KMS-11 (cell line): Measurements from ENCODE around the gene POU2AF3.

Source experiments
- H2AFZ ChIP-seq: fragments of 200-600 bp; sonication (generic); 2 replicates; pipeline ENCODE4 v1.6.1; 2016; ENCODE audit warnings: antibody characterized with exemption, mixed run types, low read depth
- H3K27ac ChIP-seq: fragments of 200-600 bp; sonication (generic); 2 replicates; pipeline ENCODE4 v1.6.1; 2016; ENCODE audit warnings: mild to moderate bottlenecking, mixed run types
- H3K27me3 ChIP-seq: fragments of 200-600 bp; sonication (generic); 2 replicates; pipeline ENCODE4 v1.6.1; 2017; ENCODE audit warnings: mild to moderate bottlenecking, low read depth, mixed run types, moderate library complexity; ENCODE audit not compliant: insufficient read depth
- H3K36me3 ChIP-seq: fragments of 200-600 bp; sonication (generic); 2 replicates; pipeline ENCODE4 v1.6.1; 2017; ENCODE audit warnings: mild to moderate bottlenecking, mixed run types; ENCODE audit not compliant: insufficient read depth
- H3K4me1 ChIP-seq: fragments of 200-600 bp; sonication (generic); 2 replicates; pipeline ENCODE4 v1.6.1; 2016; ENCODE audit warnings: mild to moderate bottlenecking, low read depth, mixed run types; ENCODE audit not compliant: poor library complexity, severe bottlenecking
- H3K4me2 ChIP-seq: fragments of 200-600 bp; sonication (generic); 2 replicates; pipeline ENCODE4 v1.7.0; 2016; ENCODE audit warnings: mild to moderate bottlenecking, mixed run types
- H3K4me3 ChIP-seq: fragments of 200-600 bp; sonication (generic); IDR thresholded peaks from 2 replicates; pipeline ENCODE4 v1.6.1; 2017; ENCODE audit warnings: low read depth, low read length, mixed read lengths; ENCODE audit not compliant: insufficient read depth
- H3K79me2 ChIP-seq: fragments of 200-600 bp; sonication (generic); 2 replicates; pipeline ENCODE4 v1.6.1; 2016; ENCODE audit warnings: low read depth, mixed run types; ENCODE audit not compliant: insufficient read depth
- H3K9ac ChIP-seq: fragments of 200-600 bp; sonication (generic); 2 replicates; pipeline ENCODE4 v1.6.1; 2016; ENCODE audit warnings: mild to moderate bottlenecking, mixed run types
- H4K20me1 ChIP-seq: fragments of 200-600 bp; sonication (generic); 2 replicates; pipeline ENCODE4 v1.6.1; 2016; ENCODE audit warnings: mild to moderate bottlenecking, mixed run types; ENCODE audit not compliant: insufficient read depth
- TF ChIP-seq, protein P1 (sequence below): fragments of 200-600 bp; sonication (generic); conservative IDR thresholded peaks from 2 replicates; pipeline ENCODE4 v1.6.1; 2017; ENCODE audit warnings: low read depth, mild to moderate bottlenecking, antibody characterized with exemption, low read length, moderate library complexity, mixed read lengths

Gene POU2AF3

DNA sequence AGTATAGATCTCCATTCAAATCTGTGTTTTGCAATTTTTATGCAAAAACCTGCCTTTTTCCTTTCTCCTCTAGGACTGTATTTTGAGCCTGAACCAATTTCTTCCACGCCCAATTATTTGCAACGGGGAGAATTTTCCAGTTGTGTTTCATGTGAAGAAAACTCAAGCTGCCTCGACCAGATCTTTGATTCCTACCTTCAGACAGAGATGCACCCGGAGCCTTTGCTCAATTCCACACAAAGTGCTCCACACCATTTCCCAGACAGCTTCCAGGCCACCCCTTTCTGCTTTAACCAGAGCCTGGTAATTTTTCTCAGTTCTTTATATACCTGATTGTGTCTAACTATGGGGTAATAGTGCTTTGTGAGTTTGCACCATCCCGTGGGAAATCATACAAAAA lies 8.0 kb downstream of the POU2AF3 start:
- TF ChIP-seq, protein P1, sequence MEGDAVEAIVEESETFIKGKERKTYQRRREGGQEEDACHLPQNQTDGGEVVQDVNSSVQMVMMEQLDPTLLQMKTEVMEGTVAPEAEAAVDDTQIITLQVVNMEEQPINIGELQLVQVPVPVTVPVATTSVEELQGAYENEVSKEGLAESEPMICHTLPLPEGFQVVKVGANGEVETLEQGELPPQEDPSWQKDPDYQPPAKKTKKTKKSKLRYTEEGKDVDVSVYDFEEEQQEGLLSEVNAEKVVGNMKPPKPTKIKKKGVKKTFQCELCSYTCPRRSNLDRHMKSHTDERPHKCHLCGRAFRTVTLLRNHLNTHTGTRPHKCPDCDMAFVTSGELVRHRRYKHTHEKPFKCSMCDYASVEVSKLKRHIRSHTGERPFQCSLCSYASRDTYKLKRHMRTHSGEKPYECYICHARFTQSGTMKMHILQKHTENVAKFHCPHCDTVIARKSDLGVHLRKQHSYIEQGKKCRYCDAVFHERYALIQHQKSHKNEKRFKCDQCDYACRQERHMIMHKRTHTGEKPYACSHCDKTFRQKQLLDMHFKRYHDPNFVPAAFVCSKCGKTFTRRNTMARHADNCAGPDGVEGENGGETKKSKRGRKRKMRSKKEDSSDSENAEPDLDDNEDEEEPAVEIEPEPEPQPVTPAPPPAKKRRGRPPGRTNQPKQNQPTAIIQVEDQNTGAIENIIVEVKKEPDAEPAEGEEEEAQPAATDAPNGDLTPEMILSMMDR: no peak
- no peaks in the 10 kb centered on the region for H3K4me1 ChIP-seq
- H3K79me2 ChIP-seq: no peaks in the 10 kb centered on the region
- no peaks in the 10 kb centered on the region for H3K27me3 ChIP-seq
- no peak overlapping the region for H3K4me2 ChIP-seq
- no peak overlapping the region for H3K27ac ChIP-seq
- H3K4me3 ChIP-seq: no peak overlapping the region
- H2AFZ ChIP-seq: no peak overlapping the region
- no peaks in the 10 kb centered on the region for H4K20me1 ChIP-seq
- H3K36me3 ChIP-seq: no peaks in the 10 kb centered on the region
- no peak overlapping the region for H3K9ac ChIP-seq

DNA sequence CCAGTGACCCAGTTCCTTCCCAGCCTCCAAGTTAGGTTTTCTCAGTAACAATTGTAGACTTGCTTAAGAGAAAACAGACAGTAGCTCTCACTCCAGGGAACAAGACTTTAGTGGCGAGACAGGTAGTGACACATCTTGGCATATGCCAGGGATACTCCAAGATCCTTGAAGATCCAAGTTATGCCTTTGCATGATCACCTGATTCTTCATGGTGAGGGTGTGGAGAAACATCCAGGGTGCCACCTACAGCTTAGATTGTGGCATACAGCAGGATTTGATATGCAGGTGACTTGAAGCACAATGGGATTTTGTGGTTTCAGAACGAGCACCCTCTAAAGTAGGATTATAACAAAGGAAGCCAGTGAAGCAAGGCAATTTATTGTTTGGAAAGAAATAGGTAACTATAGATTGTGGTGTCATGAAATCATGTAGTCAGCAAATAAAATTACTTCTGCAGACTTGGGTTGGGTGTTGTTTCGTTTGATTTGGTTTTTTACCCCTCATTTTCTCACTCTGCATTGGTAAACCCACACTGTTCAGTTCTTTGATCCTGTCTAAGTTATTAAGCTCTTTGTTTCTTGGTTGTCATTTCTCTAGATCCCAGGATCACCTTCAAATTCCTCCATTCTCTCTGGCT lies 9.2 kb downstream of the POU2AF3 start:
- Histone ChIP-seq H3K27me3 (no peaks in the 10 kb centered on the region), H3K79me2 (no peaks in the 10 kb centered on the region), H3K36me3 (no peaks in the 10 kb centered on the region), H3K4me3 (no peak overlapping the region), H3K4me1 (no peaks in the 10 kb centered on the region), H3K4me2 (no peak overlapping the region), H2AFZ (no peak overlapping the region), H4K20me1 (no peaks in the 10 kb centered on the region), H3K27ac (no peak overlapping the region), H3K9ac (no peak overlapping the region)
- TF ChIP-seq, protein P1: no peak

DNA sequence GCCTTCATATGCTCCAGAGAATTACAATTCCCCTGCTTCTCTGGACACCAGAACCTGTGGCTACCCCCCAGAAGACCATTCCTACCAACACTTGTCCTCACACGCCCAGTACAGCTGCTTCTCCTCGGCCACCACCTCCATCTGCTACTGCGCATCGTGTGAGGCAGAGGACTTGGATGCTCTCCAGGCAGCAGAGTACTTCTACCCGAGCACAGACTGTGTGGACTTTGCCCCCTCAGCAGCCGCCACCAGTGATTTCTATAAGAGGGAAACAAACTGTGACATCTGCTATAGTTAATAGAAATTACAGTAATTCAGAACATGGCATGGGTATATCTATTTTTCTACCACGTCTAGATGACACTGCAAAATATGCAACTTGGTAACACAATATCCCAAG lies 9.8 kb downstream of the POU2AF3 start:
- no peaks in the 10 kb centered on the region for H3K4me1 ChIP-seq
- H3K27ac ChIP-seq: no peak overlapping the region
- H3K4me3 ChIP-seq: no peak overlapping the region
- no peak overlapping the region for H3K9ac ChIP-seq
- H2AFZ ChIP-seq: no peak overlapping the region
- no peaks in the 10 kb centered on the region for H3K79me2 ChIP-seq
- H3K36me3 ChIP-seq: no peaks in the 10 kb centered on the region
- TF ChIP-seq, protein P1: no peak
- H3K4me2 ChIP-seq: no peak overlapping the region
- H4K20me1 ChIP-seq: no peaks in the 10 kb centered on the region
- H3K27me3 ChIP-seq: no peaks in the 10 kb centered on the region

DNA sequence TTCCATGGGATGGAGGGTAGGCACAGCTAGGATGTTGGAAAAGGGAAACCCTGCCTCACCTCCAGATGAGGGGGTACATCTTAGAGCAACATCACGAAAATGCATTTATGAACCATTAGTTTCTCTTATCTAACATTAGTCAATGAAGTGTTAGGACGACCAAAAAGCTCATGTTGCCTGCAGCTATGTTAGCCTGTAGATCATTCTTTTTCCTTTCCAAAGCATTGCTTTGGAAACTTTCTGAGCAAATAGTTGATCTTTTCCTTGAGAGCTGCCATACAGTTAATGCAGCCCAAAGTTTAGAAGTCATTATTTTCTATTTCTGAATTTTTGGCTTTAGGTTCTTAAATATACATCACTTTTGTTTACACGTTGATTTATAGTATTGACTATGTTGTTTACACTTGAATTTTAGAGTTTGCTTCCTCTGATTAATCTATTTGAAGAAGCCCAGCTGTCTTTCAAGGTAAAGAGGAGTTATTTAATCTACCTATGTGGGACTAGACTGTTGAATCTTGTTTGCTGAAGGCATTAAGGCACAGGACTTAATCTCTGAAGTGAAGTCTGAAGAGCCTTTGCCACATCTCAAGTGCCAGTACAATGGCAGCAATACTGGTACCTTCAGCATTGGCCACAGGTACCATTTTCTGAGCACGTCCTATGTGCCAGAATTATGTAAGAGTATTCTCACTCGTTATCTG lies 11.0 kb downstream of the POU2AF3 start:
- H3K79me2 ChIP-seq: no peaks in the 10 kb centered on the region
- no peak overlapping the region for H2AFZ ChIP-seq
- H3K4me1 ChIP-seq: no peaks in the 10 kb centered on the region
- no peak overlapping the region for H3K27ac ChIP-seq
- no peak overlapping the region for H3K9ac ChIP-seq
- H4K20me1 ChIP-seq: no peaks in the 10 kb centered on the region
- no peaks in the 10 kb centered on the region for H3K27me3 ChIP-seq
- TF ChIP-seq, protein P1: no peak
- H3K4me3 ChIP-seq: no peak overlapping the region
- H3K36me3 ChIP-seq: no peaks in the 10 kb centered on the region
- no peak overlapping the region for H3K4me2 ChIP-seq
